Mesendoderm (in vitro differentiated cells): ENCODE data around the gene AAGAB.

Source experiments
- DNase-seq: peaks from one replicate; pipeline ENCODE4 v3.0.0; 2013
- H2AK5ac ChIP-seq: 2 replicates; pipeline ENCODE4 v1.6.1; 2013; ENCODE audit warnings: low read length, inconsistent platforms
- H2BK120ac ChIP-seq: 2 replicates; pipeline ENCODE4 v1.6.1; 2013; ENCODE audit warnings: low read depth, mild to moderate bottlenecking, low read length, moderate library complexity, mixed read lengths
- H2BK15ac ChIP-seq: replicated peaks from 2 replicates; pipeline ENCODE4 v1.6.1; 2013; ENCODE audit warnings: low read depth, mild to moderate bottlenecking, moderate library complexity
- H2BK5ac ChIP-seq: 2 replicates; pipeline ENCODE4 v1.6.1; 2013; ENCODE audit warnings: low read length, inconsistent platforms
- H3K18ac ChIP-seq: 2 replicates; pipeline ENCODE4 v1.6.1; 2013; ENCODE audit warnings: mild to moderate bottlenecking, low read length, mixed read lengths
- H3K23ac ChIP-seq: one replicate; pipeline ENCODE4 v1.6.1; 2013; ENCODE audit warnings: low read length
- H3K27ac ChIP-seq: 2 replicates; pipeline ENCODE4 v1.5.1; 2013; ENCODE audit warnings: low read depth, mild to moderate bottlenecking, inconsistent platforms, low read length, moderate library complexity
- H3K27me3 ChIP-seq: 2 replicates; pipeline ENCODE4 v1.6.1; 2013; ENCODE audit warnings: low read length, control low read depth, mild to moderate bottlenecking, inconsistent platforms; ENCODE audit not compliant: insufficient read depth, poor library complexity
- H3K36me3 ChIP-seq: 2 replicates; pipeline ENCODE4 v1.6.1; 2013; ENCODE audit warnings: low read length, inconsistent platforms; ENCODE audit not compliant: control insufficient read depth, insufficient read depth
- H3K4ac ChIP-seq: one replicate; pipeline ENCODE4 v1.6.1; 2013; ENCODE audit warnings: low read depth, mild to moderate bottlenecking, low read length, moderate library complexity
- H3K4me1 ChIP-seq: 2 replicates; pipeline ENCODE4 v1.6.1; 2013; ENCODE audit warnings: low read depth, low read length, inconsistent platforms; ENCODE audit not compliant: control insufficient read depth
- H3K4me2 ChIP-seq: 2 replicates; pipeline ENCODE4 v1.6.1; 2013; ENCODE audit warnings: low read length
- H3K4me3 ChIP-seq: 2 replicates; pipeline ENCODE4 v1.5.1; 2013; ENCODE audit warnings: mild to moderate bottlenecking, low read length
- H3K56ac ChIP-seq: one replicate; pipeline ENCODE4 v1.6.1; 2013; ENCODE audit warnings: low read length
- H3K79me1 ChIP-seq: 2 replicates; pipeline ENCODE4 v1.6.1; 2013; ENCODE audit warnings: low read length, inconsistent platforms
- H3K79me2 ChIP-seq: 2 replicates; pipeline ENCODE4 v1.6.1; 2013; ENCODE audit warnings: mild to moderate bottlenecking, low read length; ENCODE audit not compliant: control insufficient read depth, insufficient read depth
- H3K9ac ChIP-seq: 2 replicates; pipeline ENCODE4 v1.6.1; 2013; ENCODE audit warnings: low read length, inconsistent platforms
- H4K5ac ChIP-seq: one replicate; pipeline ENCODE4 v1.6.1; 2013; ENCODE audit warnings: low read length
- H4K8ac ChIP-seq: one replicate; pipeline ENCODE4 v1.6.1; 2013; ENCODE audit warnings: low read depth, mild to moderate bottlenecking, control low read depth, low read length, moderate library complexity
- WGBS: extraction: QIAGEN DNeasy Blood & Tissue Kit; methylation state at CpG from one replicate; pipeline ENCODE4 v1.1.7; 2013; ENCODE audit warnings: low lambda C conversion rate, missing lambda C conversion rate; ENCODE audit not compliant: insufficient coverage; ENCODE audit errors: extremely low coverage; 5-methylcytosine and 5-hydroxymethylcytosine counted together

AAGAB gene

DNA sequence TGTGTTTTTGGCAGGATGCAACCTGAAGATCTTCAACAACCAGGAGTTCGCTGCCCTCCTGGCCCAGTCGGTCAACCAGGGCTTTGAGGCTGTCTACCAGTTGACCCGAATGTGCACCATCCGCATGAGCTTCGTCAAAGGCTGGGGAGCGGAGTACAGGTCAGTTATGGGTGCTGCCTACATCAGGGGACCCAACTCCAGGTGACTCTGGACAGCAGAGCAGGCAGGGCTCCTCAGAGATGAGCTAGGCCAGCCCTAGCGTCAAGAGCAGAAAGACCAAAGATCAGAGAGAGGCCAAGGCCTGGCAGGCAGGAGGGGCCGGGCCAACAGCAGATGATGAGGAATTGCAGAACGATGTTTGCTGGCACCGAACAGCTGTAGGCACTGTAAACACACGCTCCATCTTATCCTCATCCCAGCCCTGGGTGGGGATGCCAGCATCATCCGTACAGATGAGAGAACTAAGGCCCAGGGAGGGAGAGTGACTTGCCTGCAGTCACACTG lies 67.1 kb downstream of the AAGAB start:
- H3K4me2 ChIP-seq, result no peak overlapping the region
- DNase-seq, result no peak
- no CpG with 5 or more reads among the region's 12 CpGs for whole genome bisulfite sequencing

DNA sequence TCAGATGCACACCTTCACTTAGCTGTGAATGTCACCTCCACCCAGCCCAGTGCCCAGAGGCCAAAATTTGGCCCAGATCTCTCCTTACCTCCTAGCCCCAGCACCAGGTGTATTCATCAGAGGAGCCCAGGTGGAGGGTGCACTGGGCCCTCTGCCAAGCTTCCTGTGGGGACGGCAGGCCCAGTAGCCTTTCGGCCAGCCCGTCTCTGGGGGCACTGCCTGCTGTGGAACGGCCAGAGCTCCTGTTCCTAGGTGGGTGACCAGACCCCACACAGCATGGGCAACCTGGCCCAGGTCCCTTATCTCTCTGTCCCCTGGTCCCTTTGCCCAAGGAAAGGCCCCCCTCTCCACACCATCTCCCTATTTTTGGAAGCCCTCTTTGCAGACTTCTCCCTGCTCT lies 67.8 kb downstream of the AAGAB start:
- no CpG with 5 or more reads among the region's 4 CpGs for WGBS
- DNase-seq, result no peak
- H3K27ac ChIP-seq, result no peak overlapping the region
- H3K4me2 ChIP-seq, result no peak overlapping the region
- no peaks in the 10 kb centered on the region for H3K4me1 ChIP-seq
- no peak overlapping the region for H3K56ac ChIP-seq
- no peak overlapping the region for H3K4me3 ChIP-seq
- no peak overlapping the region for H3K9ac ChIP-seq
- no peak overlapping the region for H2AK5ac ChIP-seq
- H3K79me1 ChIP-seq, result no peaks in the 10 kb centered on the region
- H3K18ac ChIP-seq, result no peak overlapping the region
- no peak overlapping the region for H2BK120ac ChIP-seq
- H2BK15ac ChIP-seq, result no peak overlapping the region
- H4K8ac ChIP-seq, result no peak overlapping the region
- no peaks in the 10 kb centered on the region for H3K36me3 ChIP-seq
- no peaks in the 10 kb centered on the region for H3K27me3 ChIP-seq
- H3K23ac ChIP-seq, result no peak overlapping the region
- H3K4ac ChIP-seq, result no peak overlapping the region
- H3K79me2 ChIP-seq, result no peaks in the 10 kb centered on the region
- H2BK5ac ChIP-seq, result no peak overlapping the region
- no peak overlapping the region for H4K5ac ChIP-seq

More for the DNA sequence above, 67.1 kb downstream of the AAGAB start:
- H2BK5ac ChIP-seq, result no peak overlapping the region
- no peak overlapping the region for H3K4ac ChIP-seq
- H3K27me3 ChIP-seq, result no peaks in the 10 kb centered on the region
- H3K18ac ChIP-seq, result no peak overlapping the region
- no peaks in the 10 kb centered on the region for H3K79me1 ChIP-seq
- H3K79me2 ChIP-seq, result no peaks in the 10 kb centered on the region
- no peaks in the 10 kb centered on the region for H3K4me1 ChIP-seq
- no peak overlapping the region for H3K56ac ChIP-seq
- no peak overlapping the region for H2AK5ac ChIP-seq
- no peak overlapping the region for H2BK120ac ChIP-seq
- H4K5ac ChIP-seq, result no peak overlapping the region
- no peak overlapping the region for H3K27ac ChIP-seq
- no peak overlapping the region for H3K23ac ChIP-seq
- H3K4me3 ChIP-seq, result no peak overlapping the region
- no peak overlapping the region for H4K8ac ChIP-seq
- H3K36me3 ChIP-seq, result no peaks in the 10 kb centered on the region
- no peak overlapping the region for H3K9ac ChIP-seq
- H2BK15ac ChIP-seq, result no peak overlapping the region

DNA sequence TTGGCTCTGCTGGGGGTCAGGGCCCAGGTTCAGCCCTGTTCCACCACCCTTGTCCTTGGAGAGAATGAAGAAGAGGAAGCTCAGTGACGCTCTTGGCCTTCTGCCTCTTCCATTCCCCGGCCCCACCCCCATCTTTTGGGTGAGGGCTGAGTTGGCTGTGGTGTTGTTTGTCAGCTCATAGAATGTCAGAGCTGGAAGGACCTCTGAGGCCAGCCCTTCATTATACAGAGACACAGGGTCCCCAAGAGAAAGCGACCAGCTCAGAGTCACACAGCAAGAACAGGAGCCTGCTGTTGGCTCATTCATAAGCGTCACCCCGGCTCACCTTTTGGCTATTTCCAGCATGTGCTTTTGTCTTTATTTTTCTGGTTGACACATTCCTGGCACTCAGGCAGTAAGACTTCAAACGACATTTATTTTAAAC lies 68.2 kb downstream of the AAGAB start:
- H3K27ac ChIP-seq, result no peak overlapping the region
- H4K5ac ChIP-seq, result no peak overlapping the region
- no peaks in the 10 kb centered on the region for H3K79me2 ChIP-seq
- H2AK5ac ChIP-seq, result no peak overlapping the region
- H2BK15ac ChIP-seq, result no peak overlapping the region
- no peak overlapping the region for H3K4me2 ChIP-seq
- no peaks in the 10 kb centered on the region for H3K36me3 ChIP-seq
- H3K9ac ChIP-seq, result no peak overlapping the region
- no peak overlapping the region for H3K56ac ChIP-seq
- H3K23ac ChIP-seq, result no peak overlapping the region
- H3K4me1 ChIP-seq, result no peaks in the 10 kb centered on the region
- no peak overlapping the region for H2BK5ac ChIP-seq
- H4K8ac ChIP-seq, result no peak overlapping the region
- no CpG with 5 or more reads among the region's 6 CpGs for WGBS
- no peaks in the 10 kb centered on the region for H3K27me3 ChIP-seq
- H3K4ac ChIP-seq, result no peak overlapping the region
- H3K79me1 ChIP-seq, result no peaks in the 10 kb centered on the region
- H2BK120ac ChIP-seq, result no peak overlapping the region
- no peak overlapping the region for H3K4me3 ChIP-seq
- H3K18ac ChIP-seq, result no peak overlapping the region
- DNase-seq, result no peak

DNA sequence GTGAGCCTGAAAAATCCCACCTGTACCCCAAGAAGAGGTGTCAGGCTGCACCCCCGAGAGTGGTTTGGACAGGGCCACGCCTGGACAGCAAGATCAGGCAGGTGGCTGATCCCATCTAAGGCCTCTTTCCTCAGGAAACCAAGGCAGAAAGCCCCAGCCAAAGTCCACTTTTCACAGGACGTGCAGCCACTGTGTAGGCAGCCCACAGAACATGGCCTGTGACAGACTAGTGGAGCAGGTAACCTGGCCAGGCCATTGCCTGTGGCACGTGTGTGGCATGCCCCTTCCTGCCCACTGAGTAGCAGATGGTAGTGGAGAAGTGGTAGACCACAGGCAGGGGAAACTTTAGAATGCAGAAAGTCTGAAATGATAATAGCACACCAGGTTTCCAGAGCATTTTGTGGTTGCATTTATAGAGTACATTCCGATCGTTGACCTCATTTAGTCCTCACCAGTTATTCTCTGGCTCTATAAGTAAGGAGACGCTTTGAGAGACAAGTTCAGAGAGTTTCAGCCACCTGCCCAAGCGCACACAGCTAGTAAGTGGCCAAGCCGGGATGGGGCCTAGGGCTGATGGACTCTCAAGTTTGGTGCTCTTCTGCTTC lies 68.7 kb downstream of the AAGAB start:
- no peak for DNase-seq
- Histone ChIP-seq H3K56ac (no peak overlapping the region), H3K4me3 (no peak overlapping the region), H3K79me1 (no peaks in the 10 kb centered on the region), H3K4me1 (no peaks in the 10 kb centered on the region), H3K79me2 (no peaks in the 10 kb centered on the region), H3K27ac (no peak overlapping the region), H3K4me2 (no peak overlapping the region), H3K27me3 (no peaks in the 10 kb centered on the region), H2BK15ac (no peak overlapping the region), H3K4ac (no peak overlapping the region), H2BK5ac (no peak overlapping the region), H2AK5ac (no peak overlapping the region), H4K5ac (no peak overlapping the region), H4K8ac (no peak overlapping the region), H3K23ac (no peak overlapping the region), H3K9ac (no peak overlapping the region), H3K18ac (no peak overlapping the region), H2BK120ac (no peak overlapping the region), H3K36me3 (no peaks in the 10 kb centered on the region)
- WGBS, result no CpG with 5 or more reads among the region's 9 CpGs

DNA sequence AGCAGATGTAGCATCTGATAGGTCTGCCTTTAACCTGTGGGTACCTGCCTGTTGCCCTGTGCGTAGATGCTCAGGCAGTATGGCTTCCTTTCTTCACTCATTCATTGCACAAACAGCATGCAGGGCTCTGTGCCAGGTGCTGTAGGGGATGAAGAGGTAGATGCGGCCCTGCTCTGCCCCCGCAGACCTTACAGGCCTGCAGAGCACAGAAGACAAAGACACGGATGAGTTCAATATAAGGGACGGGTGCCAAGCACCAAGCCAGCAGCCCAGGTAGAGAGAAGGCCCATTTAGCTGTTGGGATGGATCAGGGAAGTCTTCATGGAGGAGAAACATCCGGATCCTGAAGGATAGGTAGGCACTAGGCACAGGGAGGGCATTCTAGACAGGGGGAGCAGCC lies 69.4 kb downstream of the AAGAB start:
- H3K4ac ChIP-seq, result no peak overlapping the region
- no peak overlapping the region for H2AK5ac ChIP-seq
- no peak for DNase-seq
- no peaks in the 10 kb centered on the region for H3K27me3 ChIP-seq
- no peak overlapping the region for H2BK15ac ChIP-seq
- H2BK120ac ChIP-seq, result no peak overlapping the region
- no peak overlapping the region for H3K23ac ChIP-seq
- no peak overlapping the region for H3K4me3 ChIP-seq
- H4K5ac ChIP-seq, result no peak overlapping the region
- no peak overlapping the region for H3K4me2 ChIP-seq
- no peak overlapping the region for H3K56ac ChIP-seq
- no peaks in the 10 kb centered on the region for H3K79me2 ChIP-seq
- no peaks in the 10 kb centered on the region for H3K36me3 ChIP-seq
- H3K18ac ChIP-seq, result no peak overlapping the region
- no peak overlapping the region for H3K27ac ChIP-seq
- no CpG with 5 or more reads among the region's 6 CpGs for WGBS
- no peak overlapping the region for H4K8ac ChIP-seq
- no peaks in the 10 kb centered on the region for H3K79me1 ChIP-seq
- H2BK5ac ChIP-seq, result no peak overlapping the region
- no peaks in the 10 kb centered on the region for H3K4me1 ChIP-seq
- H3K9ac ChIP-seq, result no peak overlapping the region
